GM15510 (cell line): Measurements from ENCODE around the gene DET1.

Source experiments
- POLR2A ChIP-seq: IDR thresholded peaks from 3 replicates; pipeline ENCODE4 v1.6.1; 2011; ENCODE audit warnings: borderline replicate concordance; ENCODE audit not compliant: insufficient read length; ENCODE audit errors: extremely low read depth

Gene DET1

GRCh38 chr15:88546248-88547129 is at the start of gene DET1:
DET1 (minus strand) TSS chr15:88546681; CDS start chr15:88531705, 14,976 bp downstream.
- TF ChIP-seq POLR2A, result peak; percentile 35

GRCh38 chr15:88591384-88591783 is 44.9 kb upstream of the DET1 start:
- no peak for TF ChIP-seq POLR2A

GRCh38 chr15:88590759-88591158 is 44.3 kb upstream of the DET1 start:
- TF ChIP-seq POLR2A, result no peak

- no peak for TF ChIP-seq POLR2A
These were observed 40.1 kb upstream of the DET1 start for GRCh38 chr15:88586401-88587162.

GRCh38 chr15:88580532-88580931 is 34.1 kb upstream of the DET1 start:
- no peak for TF ChIP-seq POLR2A

- TF ChIP-seq POLR2A, result no peak
These were observed 32.8 kb upstream of the DET1 start for GRCh38 chr15:88579322-88579721.

- TF ChIP-seq POLR2A, result no peak
These were observed 28.2 kb upstream of the DET1 start for GRCh38 chr15:88574655-88575054.

GRCh38 chr15:88574077-88574476 is 27.6 kb upstream of the DET1 start:
- TF ChIP-seq POLR2A, result no peak

GRCh38 chr15:88571852-88572259 is 25.4 kb upstream of the DET1 start:
- TF ChIP-seq POLR2A, result no peak

- no peak for TF ChIP-seq POLR2A
These were observed 24.8 kb upstream of the DET1 start for GRCh38 chr15:88571153-88571851.

GRCh38 chr15:88568589-88568988 is 22.1 kb upstream of the DET1 start:
- no peak for TF ChIP-seq POLR2A

- no peak for TF ChIP-seq POLR2A
These were observed 18.3 kb upstream of the DET1 start for GRCh38 chr15:88564741-88565140.

GRCh38 chr15:88563638-88564037 is 17.2 kb upstream of the DET1 start:
- TF ChIP-seq POLR2A, result no peak

- TF ChIP-seq POLR2A, result no peak
These were observed 3.3 kb downstream of the DET1 start for GRCh38 chr15:88543065-88543776.

GRCh38 chr15:88542342-88542733 is 4.1 kb downstream of the DET1 start:
- TF ChIP-seq POLR2A, result no peak

GRCh38 chr15:88541709-88542341 is 4.7 kb downstream of the DET1 start:
- TF ChIP-seq POLR2A, result no peak
